Measurements from ENCODE around the gene FTSJ3. TPM values are rescaled to one million over a fixed set of nuclear protein-coding genes. Genes with fewer than 3 reads are reported as not detected.
"Not testable (repeated sequence)": the region's sequence is repeated elsewhere in the genome, so short reads cannot be mapped to it uniquely, and the experiment has no call there.

The FTSJ3 gene
- total RNA-seq, 1 experiment from 2014 or later, result 75.9 TPM

GRCh38 chr17:63847525-63848249 is 20.2 kb upstream of the FTSJ3 start:
- POLR2A ChIA-PET, result interaction anchor here (1.5 kb wide), 1 partner anchor 74 kb away, joined by 9 read pairs; the partner anchor contains the start of genes CCDC47 and DDX42
- H3K4me3 Mint-ChIP-seq (ENCODE audit: unreplicated experiment), result peak overlapping the region; percentile 90
- peak overlapping the region; percentile 99 for H3K27ac Mint-ChIP-seq (ENCODE audit: unreplicated experiment)
- no peaks in the 10 kb centered on the region for H3K27me3 Mint-ChIP-seq (ENCODE audit: insufficient read depth, unreplicated experiment)
- H3K9me3 ChIP-seq, result no peaks in the 10 kb centered on the region
- H3K36me3 Mint-ChIP-seq (ENCODE audit: insufficient read depth, unreplicated experiment), result peaks cover 60% of the 10 kb centered on the region
- H3K4me1 ChIP-seq, result peaks cover 9% of the 10 kb centered on the region; the same call in 1 of the 2 replicates
- DNase-seq, result no peak
- no peak for TF ChIP-seq CTCF (IDR thresholded peaks at IDR 0.05; ENCODE audit: insufficient read depth in 1 of 2, low read depth in 1 of 2, low read length in 1 of 2, severe bottlenecking in 1 of 2, unreplicated experiment in 1 of 2)
- intact Hi-C loops (cut with micrococcal nuclease; ENCODE audit: unreplicated experiment), result loop anchor here (10.0 kb wide), 1 partner anchor 223 kb away; the partner anchor contains the start of gene MAP3K3
- no peaks in the 10 kb centered on the region for H3K9me3 Mint-ChIP-seq (ENCODE audit: unreplicated experiment)
- H3K36me3 ChIP-seq (ENCODE audit: control insufficient read depth, insufficient read depth, low read length), result no peaks in the 10 kb centered on the region
- CTCF ChIA-PET, result interaction anchor here (0.6 to 1.5 kb wide), 5 partner anchors 9 to 458 kb away, joined by 3 to 12 read pairs (median 5); partner anchors contain the start of genes CCDC47 and DDX42
- peaks cover 13% of the 10 kb centered on the region for H3K4me1 Mint-ChIP-seq (ENCODE audit: low read depth, unreplicated experiment)
- H3K4me3 ChIP-seq (ENCODE audit: low read depth, low read length), result no peak overlapping the region
- BruUV-seq (replicated peaks), result no TSS peak
- no peaks in the 10 kb centered on the region for H3K27me3 ChIP-seq (replicated peaks; ENCODE audit: control insufficient read depth, insufficient read depth, low read length)

GRCh38 chr17:63845509-63845908 is 18.0 kb upstream of the FTSJ3 start:
- TF ChIP-seq CTCF (IDR thresholded peaks at IDR 0.05; ENCODE audit: insufficient read depth in 1 of 2, low read depth in 1 of 2, low read length in 1 of 2, severe bottlenecking in 1 of 2, unreplicated experiment in 1 of 2), result no peak
- ChIA-PET CTCF (no interaction called here), POLR2A (no interaction called here)
- Histone ChIP-seq H3K27me3 (replicated peaks; ENCODE audit: control insufficient read depth, insufficient read depth, low read length) (no peaks in the 10 kb centered on the region), H3K9me3 (no peaks in the 10 kb centered on the region), H3K4me1 (peaks cover 18% of the 10 kb centered on the region), H3K4me3 (ENCODE audit: low read depth, low read length) (no peak overlapping the region), H3K36me3 (ENCODE audit: control insufficient read depth, insufficient read depth, low read length) (no peaks in the 10 kb centered on the region)
- intact Hi-C loops (cut with micrococcal nuclease; ENCODE audit: unreplicated experiment), result loop anchor here (10.0 kb wide), 1 partner anchor 221 kb away; the partner anchor contains the start of gene MAP3K3
- Mint-ChIP-seq H3K36me3 (ENCODE audit: insufficient read depth, unreplicated experiment) (peaks cover 50% of the 10 kb centered on the region), H3K27me3 (ENCODE audit: insufficient read depth, unreplicated experiment) (no peaks in the 10 kb centered on the region), H3K27ac (ENCODE audit: unreplicated experiment) (no peak overlapping the region), H3K9me3 (ENCODE audit: unreplicated experiment) (no peaks in the 10 kb centered on the region), H3K4me1 (ENCODE audit: low read depth, unreplicated experiment) (peaks cover 23% of the 10 kb centered on the region), H3K4me3 (ENCODE audit: unreplicated experiment) (no peak overlapping the region)
- BruUV-seq (replicated peaks), result no TSS peak
- DNase-seq, result no peak

GRCh38 chr17:63843910-63844677 is 16.6 kb upstream of the FTSJ3 start:
- H3K27ac Mint-ChIP-seq (ENCODE audit: unreplicated experiment), result peak overlapping the region; percentile 87
- H3K9me3 Mint-ChIP-seq (ENCODE audit: unreplicated experiment), result no peaks in the 10 kb centered on the region
- Histone ChIP-seq H3K36me3 (ENCODE audit: control insufficient read depth, insufficient read depth, low read length) (peaks cover 3% of the 10 kb centered on the region), H3K4me3 (ENCODE audit: low read depth, low read length) (peak overlapping the region; percentile 5; the same call in 1 of the 2 replicates), H3K9me3 (no peaks in the 10 kb centered on the region), H3K27me3 (replicated peaks; ENCODE audit: control insufficient read depth, insufficient read depth, low read length) (no peaks in the 10 kb centered on the region), H3K4me1 (peaks cover 18% of the 10 kb centered on the region)
- ChIA-PET CTCF (interaction anchor here (0.8 kb wide), 1 partner anchor 49 kb away, joined by 3 read pairs; no protein-coding TSS in a partner anchor), POLR2A (interaction anchor here (0.7 to 1.5 kb wide), 3 partner anchors 27 to 102 kb away, joined by 3 to 18 read pairs (median 5); partner anchors contain the start of genes CCDC47 and DDX42)
- TF ChIP-seq CTCF (IDR thresholded peaks at IDR 0.05; ENCODE audit: insufficient read depth in 1 of 2, low read depth in 1 of 2, low read length in 1 of 2, severe bottlenecking in 1 of 2, unreplicated experiment in 1 of 2), result no peak
- H3K4me1 Mint-ChIP-seq (ENCODE audit: low read depth, unreplicated experiment), result peaks cover 27% of the 10 kb centered on the region
- BruUV-seq (replicated peaks), result no TSS peak
- H3K4me3 Mint-ChIP-seq (ENCODE audit: unreplicated experiment), result peak overlapping the region; percentile 99
- H3K36me3 Mint-ChIP-seq (ENCODE audit: insufficient read depth, unreplicated experiment), result peaks cover 37% of the 10 kb centered on the region
- intact Hi-C loops (cut with micrococcal nuclease; ENCODE audit: unreplicated experiment), result loop anchor here (2.0 to 10.0 kb wide), 2 partner anchors 69 to 219 kb away; partner anchors contain the start of genes DDX42 and MAP3K3
- no peak for DNase-seq
- no peaks in the 10 kb centered on the region for H3K27me3 Mint-ChIP-seq (ENCODE audit: insufficient read depth, unreplicated experiment)

- H3K9me3 Mint-ChIP-seq (ENCODE audit: unreplicated experiment); H3K27me3 Mint-ChIP-seq (ENCODE audit: insufficient read depth, unreplicated experiment); H3K9me3 ChIP-seq; H3K36me3 ChIP-seq (ENCODE audit: control insufficient read depth, insufficient read depth, low read length); H3K27me3 ChIP-seq (replicated peaks; ENCODE audit: control insufficient read depth, insufficient read depth, low read length); DNase-seq: not testable (repeated sequence)
- Mint-ChIP-seq H3K4me3 (ENCODE audit: unreplicated experiment) (peak overlapping the region; percentile 99), H3K4me1 (ENCODE audit: low read depth, unreplicated experiment) (peaks cover 33% of the 10 kb centered on the region), H3K27ac (ENCODE audit: unreplicated experiment) (peak overlapping the region; percentile 87), H3K36me3 (ENCODE audit: insufficient read depth, unreplicated experiment) (peaks cover 37% of the 10 kb centered on the region)
- peak overlapping the region; percentile 95 for H3K4me3 ChIP-seq (ENCODE audit: low read depth, low read length)
- peaks cover 17% of the 10 kb centered on the region for H3K4me1 ChIP-seq
- ChIA-PET POLR2A (interaction anchor here (0.7 to 1.5 kb wide), 4 partner anchors 17 to 101 kb away, joined by 3 to 18 read pairs (median 4); partner anchors contain the start of genes CCDC47 and DDX42), CTCF (interaction anchor here (0.8 to 1.0 kb wide), 2 partner anchors 9 to 49 kb away, joined by 3 read pairs; no protein-coding TSS in a partner anchor)
- TSS peak; percentile 89 for BruUV-seq (replicated peaks)
- intact Hi-C loops (cut with micrococcal nuclease; ENCODE audit: unreplicated experiment), result loop anchor here (2.0 to 10.0 kb wide), 2 partner anchors 69 to 219 kb away; partner anchors contain the start of genes DDX42 and MAP3K3
Observed at GRCh38 chr17:63843387-63843888, 16.0 kb upstream of the FTSJ3 start.

Measured in Caco-2 (cell line).